ENCODE measurements around the gene DNAJB4.

- no peak for TF ChIP-seq CTCF (IDR thresholded peaks at IDR 0.05)
- TF ChIP-seq POLR2A (IDR thresholded peaks at IDR 0.05): no peak
Observed at GRCh38 chr1:78019024-78019423, 14.3 kb downstream of the DNAJB4 start.

All from testis (tissue), 2 donors.